ENCODE data around the gene ATL3.
"Not testable (repeated sequence)": the region's sequence is repeated elsewhere in the genome, so short reads cannot be mapped to it uniquely, and the experiment has no call there.

Gene ATL3

GRCh38 chr11:63621071-63621470 lies 50.1 kb downstream of the ATL3 start:
- Histone ChIP-seq H3K9ac (ENCODE audit: low read depth, low read length, poor library complexity, severe bottlenecking) (no peak overlapping the region), H3K27me3 (ENCODE audit: insufficient read depth, low read length, poor library complexity, severe bottlenecking) (no peaks in the 10 kb centered on the region), H2AFZ (ENCODE audit: low read length) (no peak overlapping the region), H3K4me2 (ENCODE audit: low read depth, low read length, poor library complexity, severe bottlenecking) (no peak overlapping the region), H3K36me3 (ENCODE audit: insufficient read depth, low read length) (no peaks in the 10 kb centered on the region), H3F3A (ENCODE audit: low read depth) (no peaks in the 10 kb centered on the region), H4K20me1 (ENCODE audit: insufficient read depth, low read length, poor library complexity, severe bottlenecking) (no peaks in the 10 kb centered on the region), H3K79me2 (ENCODE audit: insufficient read depth, low read length) (no peaks in the 10 kb centered on the region), H3K9me3 (ENCODE audit: insufficient read depth, low read depth, low read length) (no peaks in the 10 kb centered on the region), H3K4me3 (ENCODE audit: low read length, poor library complexity, severe bottlenecking) (no peak overlapping the region), H3K4me1 (ENCODE audit: insufficient read depth, low read length, poor library complexity, severe bottlenecking) (no peaks in the 10 kb centered on the region), H3K9me2 (replicated peaks; ENCODE audit: low read depth, low read length) (no peaks in the 10 kb centered on the region)
- TF ChIP-seq CTCF (conservative IDR thresholded peaks at IDR 0.05; ENCODE audit: low read length) (no peak), EZH2phosphoT487 (IDR thresholded peaks at IDR 0.05; ENCODE audit: borderline replicate concordance) (no peak)

DNA sequence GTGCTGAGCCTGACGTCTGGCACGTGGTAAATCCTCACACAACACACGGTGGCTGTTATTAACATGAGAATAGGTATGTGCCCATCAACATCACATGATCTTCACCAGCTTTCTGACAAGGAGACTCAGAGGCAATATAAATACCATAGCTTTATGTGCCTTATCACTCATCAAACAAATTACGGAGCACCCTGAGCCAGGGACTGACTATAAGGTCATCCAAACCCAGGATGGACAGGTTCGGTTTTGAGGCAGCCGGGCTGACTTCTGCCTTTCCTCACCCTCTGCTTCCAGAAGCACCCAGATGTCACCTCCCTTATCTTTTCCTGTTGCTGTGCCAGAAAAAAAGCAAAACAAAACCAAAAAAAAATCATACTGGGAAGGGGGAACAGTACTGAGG lies 51.2 kb downstream of the ATL3 start:
- Histone ChIP-seq H2AFZ (ENCODE audit: low read length) (no peak overlapping the region), H3K36me3 (ENCODE audit: insufficient read depth, low read length) (no peaks in the 10 kb centered on the region), H3F3A (ENCODE audit: low read depth) (no peaks in the 10 kb centered on the region)

GRCh38 chr11:63617686-63618085 lies 53.5 kb downstream of the ATL3 start:
- not testable (repeated sequence) for H3K4me2 ChIP-seq (ENCODE audit: low read depth, low read length, poor library complexity, severe bottlenecking); H3K27me3 ChIP-seq (ENCODE audit: insufficient read depth, low read length, poor library complexity, severe bottlenecking); H3K4me1 ChIP-seq (ENCODE audit: insufficient read depth, low read length, poor library complexity, severe bottlenecking); H3K9ac ChIP-seq (ENCODE audit: low read depth, low read length, poor library complexity, severe bottlenecking); H2AFZ ChIP-seq (ENCODE audit: low read length); H3K4me3 ChIP-seq (ENCODE audit: low read length, poor library complexity, severe bottlenecking); H3K36me3 ChIP-seq (ENCODE audit: insufficient read depth, low read length); H3K9me3 ChIP-seq (ENCODE audit: insufficient read depth, low read depth, low read length); H3K79me2 ChIP-seq (ENCODE audit: insufficient read depth, low read length); H3F3A ChIP-seq (ENCODE audit: low read depth); H4K20me1 ChIP-seq (ENCODE audit: insufficient read depth, low read length, poor library complexity, severe bottlenecking); H3K9me2 ChIP-seq (replicated peaks; ENCODE audit: low read depth, low read length)

More for the DNA sequence above, 51.2 kb downstream of the ATL3 start:
- Histone ChIP-seq H3K9ac (ENCODE audit: low read depth, low read length, poor library complexity, severe bottlenecking) (no peak overlapping the region), H3K79me2 (ENCODE audit: insufficient read depth, low read length) (no peaks in the 10 kb centered on the region), H3K27me3 (ENCODE audit: insufficient read depth, low read length, poor library complexity, severe bottlenecking) (no peaks in the 10 kb centered on the region), H3K4me3 (ENCODE audit: low read length, poor library complexity, severe bottlenecking) (no peak overlapping the region), H4K20me1 (ENCODE audit: insufficient read depth, low read length, poor library complexity, severe bottlenecking) (no peaks in the 10 kb centered on the region), H3K4me2 (ENCODE audit: low read depth, low read length, poor library complexity, severe bottlenecking) (no peak overlapping the region), H3K9me3 (ENCODE audit: insufficient read depth, low read depth, low read length) (no peaks in the 10 kb centered on the region), H3K9me2 (replicated peaks; ENCODE audit: low read depth, low read length) (no peaks in the 10 kb centered on the region), H3K4me1 (ENCODE audit: insufficient read depth, low read length, poor library complexity, severe bottlenecking) (no peaks in the 10 kb centered on the region)
- TF ChIP-seq CTCF (conservative IDR thresholded peaks at IDR 0.05; ENCODE audit: low read length) (no peak), EZH2phosphoT487 (IDR thresholded peaks at IDR 0.05; ENCODE audit: borderline replicate concordance) (no peak)

- TF ChIP-seq CTCF (conservative IDR thresholded peaks at IDR 0.05; ENCODE audit: low read length) = no peak
- TF ChIP-seq EZH2phosphoT487 (IDR thresholded peaks at IDR 0.05; ENCODE audit: borderline replicate concordance) = no peak
- H3K36me3 ChIP-seq (ENCODE audit: insufficient read depth, low read length) = no peaks in the 10 kb centered on the region
Observed at GRCh38 chr11:63616953-63617352, 54.2 kb downstream of the ATL3 start.

More at GRCh38 chr11:63616953-63617352, 54.2 kb downstream of the ATL3 start:
- Histone ChIP-seq H3K4me1 (ENCODE audit: insufficient read depth, low read length, poor library complexity, severe bottlenecking) (no peaks in the 10 kb centered on the region), H3K4me2 (ENCODE audit: low read depth, low read length, poor library complexity, severe bottlenecking) (no peak overlapping the region), H3K9me3 (ENCODE audit: insufficient read depth, low read depth, low read length) (no peaks in the 10 kb centered on the region), H3K9ac (ENCODE audit: low read depth, low read length, poor library complexity, severe bottlenecking) (no peak overlapping the region), H3K4me3 (ENCODE audit: low read length, poor library complexity, severe bottlenecking) (no peak overlapping the region), H4K20me1 (ENCODE audit: insufficient read depth, low read length, poor library complexity, severe bottlenecking) (no peaks in the 10 kb centered on the region), H3K79me2 (ENCODE audit: insufficient read depth, low read length) (no peaks in the 10 kb centered on the region), H2AFZ (ENCODE audit: low read length) (no peak overlapping the region), H3F3A (ENCODE audit: low read depth) (no peaks in the 10 kb centered on the region), H3K27me3 (ENCODE audit: insufficient read depth, low read length, poor library complexity, severe bottlenecking) (no peaks in the 10 kb centered on the region), H3K9me2 (replicated peaks; ENCODE audit: low read depth, low read length) (no peaks in the 10 kb centered on the region)
